T1000 (cell line): ENCODE data around the gene UTP25.
"Not testable (repeated sequence)": the region's sequence is repeated elsewhere in the genome, so short reads cannot be mapped to it uniquely, and the experiment has no call there.

Source experiments
- DNase-seq: peaks from one replicate; lab custom pipeline; 2025; ENCODE audit warnings: mixed read lengths; lab: John Stamatoyannopoulos, UW

Gene UTP25

DNA sequence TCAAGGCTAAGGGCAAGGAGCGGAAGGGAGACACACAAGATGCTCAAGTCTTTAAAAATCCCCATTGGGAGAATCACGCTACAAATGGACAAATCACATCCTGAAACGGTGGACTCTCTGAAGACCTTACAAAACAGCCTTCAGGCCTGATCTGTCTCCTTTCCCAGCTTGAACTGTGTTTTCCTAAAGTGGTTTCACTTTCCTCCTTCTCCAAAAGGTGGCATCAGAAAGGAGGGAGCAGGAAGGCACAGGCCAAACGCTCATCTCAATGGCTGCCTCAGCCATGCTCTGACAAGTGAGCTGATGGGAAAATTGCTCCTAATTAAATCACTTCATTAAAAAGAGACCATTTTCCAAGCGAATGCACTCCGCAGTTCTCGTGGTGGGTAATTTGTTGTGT is 47.7 kb downstream of the UTP25 start:
- peak; percentile 16 for DNase-seq

DNA sequence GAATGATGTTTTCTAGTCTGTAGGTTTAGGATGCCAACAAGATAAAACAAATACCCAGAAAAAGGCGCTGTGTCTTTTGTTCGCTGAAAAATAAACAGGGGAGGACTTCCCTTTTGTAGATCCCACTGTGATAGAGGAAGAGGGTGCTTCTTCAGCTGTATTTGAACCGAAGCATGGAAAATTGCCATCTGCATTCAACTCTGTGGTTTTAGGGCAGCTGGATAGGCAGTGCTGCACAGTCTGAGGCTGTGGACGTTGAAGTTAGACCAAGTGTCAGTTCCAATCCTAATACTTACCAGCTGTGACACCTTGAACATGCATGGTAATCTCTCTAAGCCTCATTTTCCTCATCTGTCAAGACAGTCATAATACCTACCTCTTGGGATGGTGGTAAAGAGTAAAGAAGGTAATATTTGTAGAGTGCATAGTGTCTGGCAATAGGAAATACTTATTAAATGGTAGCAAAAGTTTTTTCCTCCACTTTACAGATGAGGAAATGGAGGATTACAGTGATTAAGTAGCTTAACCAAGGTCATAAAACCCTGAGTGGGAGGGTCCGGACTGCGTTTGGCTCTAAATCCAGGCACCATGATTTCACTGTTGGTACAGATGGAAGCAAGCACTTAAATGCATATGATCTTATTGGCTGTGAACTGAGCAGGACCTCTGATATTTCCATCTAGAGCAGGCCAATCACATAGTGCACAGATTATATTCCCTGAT is 48.5 kb downstream of the UTP25 start:
- DNase-seq = no peak

DNA sequence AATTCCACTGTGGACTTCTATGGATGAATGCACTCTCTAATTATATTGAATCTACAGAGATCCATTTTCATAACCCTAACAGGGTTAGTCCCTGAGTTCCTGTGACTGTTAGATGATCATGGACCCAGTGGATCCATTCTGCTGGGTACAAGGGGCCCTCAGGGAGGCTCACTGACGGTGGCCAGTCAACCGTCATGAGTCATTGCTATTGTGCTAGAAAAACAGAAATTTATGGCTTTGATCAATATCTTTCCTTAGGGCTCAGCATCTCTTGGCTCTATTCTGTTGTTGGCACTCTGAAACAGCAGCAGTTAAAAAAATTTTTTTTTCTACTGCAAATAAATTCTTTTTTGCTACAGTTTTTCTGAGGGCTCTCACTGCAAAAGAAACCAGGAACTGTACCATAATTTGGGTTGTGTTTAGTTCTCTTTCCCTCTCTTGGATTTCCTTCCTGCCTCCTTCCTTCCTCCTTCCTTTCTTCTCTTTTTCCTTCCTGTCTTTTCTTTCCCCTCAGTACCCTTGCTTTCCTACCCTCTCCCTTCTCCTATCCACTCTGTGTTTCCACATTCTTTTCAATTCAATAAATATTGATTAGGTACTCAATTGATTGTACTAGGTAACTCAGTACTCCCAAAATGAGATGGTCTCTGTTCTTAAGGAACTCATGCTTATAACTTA is 49.5 kb downstream of the UTP25 start:
- no peak for DNase-seq

DNA sequence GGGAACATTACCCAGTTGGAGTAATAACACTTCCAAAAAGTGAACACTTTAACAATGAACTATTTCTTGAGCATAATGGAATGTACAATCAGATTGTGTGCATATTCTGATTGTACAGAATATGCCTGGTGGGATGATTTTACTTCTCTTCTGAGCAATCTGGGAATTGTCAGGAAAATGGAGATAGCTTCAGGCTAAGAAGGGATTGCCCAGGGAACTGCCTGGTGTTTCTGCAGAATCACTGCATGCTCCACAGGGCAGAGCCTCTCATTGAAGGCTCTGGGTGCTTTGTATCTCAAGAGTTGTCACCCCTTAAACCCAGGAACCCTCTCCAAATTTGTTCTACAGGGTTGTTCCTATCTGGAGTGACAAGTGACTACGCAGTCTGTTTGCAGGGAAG is 51.2 kb downstream of the UTP25 start:
- no peak for DNase-seq

DNA sequence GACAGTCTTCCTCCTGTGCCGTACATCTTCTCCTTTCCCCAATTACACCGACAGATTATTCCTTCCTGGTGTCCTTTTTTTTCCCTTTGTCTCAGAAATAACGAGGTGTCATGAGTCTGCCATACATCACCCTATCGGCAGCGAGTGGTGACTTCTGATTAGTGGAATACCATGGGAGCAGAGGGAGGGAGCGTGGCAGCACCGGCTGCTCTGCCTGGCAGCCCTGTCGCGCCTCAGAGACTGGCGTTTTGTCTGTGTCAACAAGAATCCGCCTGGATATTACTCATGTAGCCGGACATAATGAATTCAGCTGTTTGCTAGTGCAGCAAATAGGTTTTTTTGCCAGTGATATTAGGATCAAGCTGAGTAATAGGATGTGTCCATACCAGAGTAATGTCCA is 51.8 kb downstream of the UTP25 start:
- DNase-seq = no peak

DNA sequence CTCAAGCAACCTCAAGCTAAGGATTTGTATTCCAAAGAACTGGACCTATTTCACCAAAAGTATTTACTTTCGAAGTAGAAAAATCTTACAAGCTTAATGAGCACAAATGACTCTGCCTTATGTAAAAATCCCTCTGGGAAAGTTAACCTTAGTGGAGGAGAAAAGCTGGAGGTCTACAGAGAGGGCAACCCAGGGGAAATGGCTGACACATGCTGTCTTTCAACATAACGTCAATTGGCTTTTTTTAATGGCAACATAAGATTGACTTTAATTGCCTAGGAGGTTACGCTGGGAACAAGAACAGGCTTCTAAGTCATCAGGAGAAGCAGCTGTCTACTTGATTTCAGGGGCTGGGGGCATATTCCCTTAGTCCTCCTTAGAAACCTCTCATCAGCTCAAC is 52.3 kb downstream of the UTP25 start:
- no peak for DNase-seq

DNA sequence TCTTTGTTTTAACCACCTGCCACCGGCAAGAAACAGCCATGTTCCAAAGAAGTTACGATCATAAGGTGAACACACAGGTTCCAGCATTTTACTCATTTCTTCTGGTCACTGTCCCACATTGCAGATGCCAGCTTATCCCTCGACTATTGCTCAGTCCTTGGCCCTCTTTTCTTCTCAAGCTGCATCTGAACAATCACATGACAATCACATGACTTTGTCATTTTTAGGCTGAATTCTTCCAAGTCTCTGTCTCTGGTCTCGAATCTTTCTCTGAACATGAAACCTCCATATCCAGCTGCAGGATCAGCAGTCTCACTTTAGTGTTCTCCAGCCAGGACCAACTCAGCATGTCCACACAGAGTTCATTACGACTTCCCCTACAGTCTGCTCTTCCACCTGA is 53.8 kb downstream of the UTP25 start:
- DNase-seq = no peak

DNA sequence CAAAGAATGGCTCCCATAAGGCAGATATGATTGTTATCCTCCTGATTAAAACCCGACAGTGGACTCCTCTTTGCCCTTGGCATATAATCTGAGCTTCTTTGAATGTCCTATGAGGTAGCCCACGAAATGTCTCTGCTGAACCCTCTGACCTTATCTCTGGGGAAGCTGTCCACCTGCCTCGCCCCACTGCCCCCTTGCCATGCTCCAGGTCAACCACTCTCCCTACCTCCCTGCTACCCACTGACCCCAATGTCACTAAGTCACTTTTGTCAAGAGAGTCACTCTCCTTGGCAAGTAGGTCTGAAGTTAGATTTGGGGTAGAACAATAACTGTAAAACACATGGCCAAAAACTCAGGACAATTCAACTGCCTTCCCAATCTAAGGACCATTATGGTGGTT is 54.5 kb downstream of the UTP25 start:
- no peak for DNase-seq

DNA sequence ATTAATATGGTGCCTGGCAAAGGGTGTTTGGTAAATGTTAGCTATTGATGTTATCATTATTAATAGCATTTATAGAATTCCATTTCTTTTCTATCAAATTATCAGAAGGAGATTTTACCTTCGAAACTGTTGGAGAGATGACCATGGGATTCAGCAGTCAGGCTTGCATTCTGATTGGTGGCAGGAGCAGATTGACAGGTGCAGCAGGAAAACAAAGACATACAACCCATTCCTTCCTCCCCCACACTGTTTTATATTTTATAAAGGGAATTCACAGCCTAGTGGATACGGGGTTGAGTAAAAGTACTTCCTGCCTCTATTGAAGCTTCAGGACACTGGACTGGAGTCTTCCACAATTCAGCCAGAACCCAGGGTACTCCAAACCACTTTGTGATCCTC is 55.2 kb downstream of the UTP25 start:
- no peak for DNase-seq

DNA sequence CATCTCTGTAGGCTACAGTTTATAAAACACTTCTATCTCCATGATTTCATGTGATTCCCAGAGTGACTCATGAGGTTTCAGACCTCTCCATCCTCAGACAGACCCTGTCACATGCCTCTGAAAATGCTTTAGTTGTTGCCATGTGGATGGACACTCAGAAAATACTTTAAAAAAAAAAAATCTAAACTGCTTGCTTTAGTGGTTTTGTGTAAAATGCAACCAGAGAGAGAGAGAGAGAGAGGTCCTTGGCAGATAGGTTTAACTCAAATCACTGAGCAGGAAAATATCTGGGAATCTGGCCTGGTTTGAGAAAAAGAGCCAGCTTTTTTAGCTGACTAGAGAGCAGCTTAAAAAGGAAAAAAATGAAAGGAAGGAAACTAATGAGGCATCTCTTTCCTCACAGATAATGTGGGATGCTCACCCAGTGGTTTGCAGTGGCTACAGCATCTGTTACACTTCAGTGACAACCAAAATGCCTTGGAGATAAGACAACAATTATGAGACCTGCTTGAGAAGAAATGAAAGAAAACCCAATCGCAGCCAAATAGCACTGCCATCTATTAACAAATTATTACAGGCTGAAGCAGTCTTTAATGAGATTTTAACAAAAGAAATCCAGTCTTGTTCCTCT is 55.7 kb downstream of the UTP25 start:
- no peak for DNase-seq

DNA sequence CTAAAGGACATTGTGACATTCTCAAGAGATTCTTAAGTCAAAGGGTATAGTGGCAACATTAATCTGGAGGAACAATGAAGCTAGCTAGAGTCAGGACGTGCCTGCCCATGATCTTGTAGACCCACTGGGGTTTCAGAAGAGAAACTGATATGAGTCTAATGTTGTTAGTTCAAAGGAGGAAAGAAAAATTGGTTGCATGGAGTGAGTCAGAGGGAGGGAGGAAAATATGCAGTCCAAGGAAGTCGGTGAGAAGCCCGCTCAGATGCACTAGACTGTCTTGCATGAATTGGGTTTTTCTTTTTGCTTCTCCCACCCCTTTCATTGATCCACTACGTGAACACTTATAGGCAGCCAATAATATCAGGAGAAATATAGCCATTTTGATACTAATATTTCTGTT is 56.5 kb downstream of the UTP25 start:
- DNase-seq = no peak

DNA sequence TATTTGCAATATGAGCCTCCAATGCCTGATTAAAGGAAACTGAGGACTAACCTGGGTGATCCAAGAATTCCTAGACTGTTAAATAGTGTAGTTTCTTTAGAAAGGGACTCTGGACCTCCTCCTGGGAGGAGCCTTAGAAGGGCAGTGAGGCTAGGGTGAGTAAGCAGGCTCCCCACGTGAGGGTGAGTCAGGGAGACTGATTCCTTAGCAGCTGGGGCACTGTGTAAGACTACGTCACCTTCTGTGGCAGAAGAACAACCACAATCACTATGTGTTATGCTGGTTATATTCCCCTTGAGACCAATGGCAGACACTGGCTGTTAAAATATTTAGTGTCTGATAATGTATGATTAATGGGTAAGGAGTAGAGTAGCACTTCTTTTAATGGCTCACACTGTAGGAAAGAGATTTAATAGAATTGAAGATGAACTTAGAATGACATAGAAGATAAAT is 56.9 kb downstream of the UTP25 start:
- peak; percentile 89 for DNase-seq

DNA sequence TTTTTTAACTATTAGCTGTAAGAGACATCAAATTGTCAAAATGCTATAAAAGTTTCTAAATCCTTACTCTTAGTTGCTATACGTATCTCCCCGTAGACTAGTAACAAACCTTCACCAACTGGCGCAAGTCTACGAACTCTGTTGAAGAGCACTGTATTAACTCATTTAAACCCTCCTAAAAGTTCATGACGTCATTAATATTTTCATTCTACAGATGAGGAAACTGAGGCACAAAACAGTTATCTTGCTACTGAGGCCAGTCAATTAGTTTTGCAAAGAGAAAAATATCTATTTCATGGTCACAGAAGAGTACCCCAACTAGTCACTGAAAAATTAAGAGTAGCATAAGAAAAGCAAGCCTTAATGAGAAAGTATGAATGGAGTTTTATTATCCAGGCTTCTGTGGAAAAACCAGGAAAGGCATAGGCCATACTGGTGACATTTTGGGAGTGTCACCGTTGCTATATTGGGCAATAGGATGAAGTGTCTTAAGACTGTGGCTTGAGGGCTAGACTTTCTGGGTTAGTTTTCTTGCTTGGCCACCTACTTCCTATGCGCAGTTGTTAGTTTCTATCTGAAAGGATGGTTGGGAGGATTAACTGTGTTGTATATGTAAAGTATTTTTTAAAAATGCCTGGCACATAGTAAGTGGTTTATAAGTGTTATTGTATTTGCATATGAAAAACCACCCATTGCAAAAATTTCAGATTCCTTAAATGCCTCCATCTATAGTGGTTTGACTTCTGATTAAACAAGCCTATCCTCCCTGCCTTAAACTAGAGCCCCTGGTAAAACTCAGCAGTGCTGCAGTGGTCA is 57.8 kb downstream of the UTP25 start:
- no peak for DNase-seq

DNA sequence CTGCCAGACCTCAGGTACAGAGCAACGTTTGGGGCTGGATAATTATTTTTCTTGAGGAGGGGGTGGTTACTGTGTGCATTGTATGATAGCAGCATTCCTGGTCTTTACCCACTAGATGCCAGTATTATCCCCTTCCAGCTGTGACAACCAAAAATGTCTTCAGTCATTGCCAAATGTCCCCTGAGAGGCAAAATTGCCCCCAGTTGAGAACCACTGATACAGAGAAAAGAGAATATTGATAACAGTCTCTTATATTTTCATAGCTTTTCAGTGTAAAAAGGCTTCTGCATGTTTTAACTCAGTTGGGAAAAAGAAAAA is 58.4 kb downstream of the UTP25 start:
- DNase-seq = no peak

DNA sequence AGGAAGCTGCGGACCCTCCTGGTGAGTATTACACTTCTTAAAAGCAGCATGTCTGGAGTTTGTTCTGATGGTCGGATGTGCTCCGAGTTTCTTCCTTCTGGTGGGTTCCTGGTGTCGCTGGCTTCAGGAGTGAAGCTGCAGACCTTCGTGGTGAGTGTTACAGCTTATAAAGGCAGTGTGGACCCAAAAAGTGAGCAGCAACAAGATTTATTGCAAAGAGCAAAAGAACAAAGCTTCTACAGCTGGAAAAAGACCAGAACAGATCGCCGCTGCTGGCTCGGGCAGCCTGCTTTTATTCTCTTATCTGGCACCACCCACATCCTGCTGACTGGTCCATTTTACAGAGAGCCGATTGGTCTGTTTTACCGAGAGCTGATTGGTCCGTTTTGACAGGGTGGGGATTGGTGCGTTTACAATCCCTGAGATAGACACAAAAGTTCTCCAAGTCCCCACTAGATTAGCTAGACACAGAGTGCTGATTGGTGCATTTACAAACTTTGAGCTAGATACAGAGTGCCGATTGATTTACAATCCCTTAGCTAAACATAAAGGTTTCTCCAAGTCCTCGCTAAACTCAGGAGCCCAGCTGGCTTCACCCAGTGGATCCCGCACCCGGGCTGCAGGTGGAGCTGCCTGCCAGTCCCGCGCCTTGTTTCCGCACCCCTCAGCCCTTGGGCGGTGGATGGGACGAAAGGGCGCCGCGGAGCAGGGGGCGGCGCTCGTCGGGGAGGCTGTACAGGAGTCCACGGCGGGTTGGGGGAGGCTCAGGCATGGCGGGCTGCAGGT is 60.7 kb downstream of the UTP25 start:
- not testable (repeated sequence) for DNase-seq

DNA sequence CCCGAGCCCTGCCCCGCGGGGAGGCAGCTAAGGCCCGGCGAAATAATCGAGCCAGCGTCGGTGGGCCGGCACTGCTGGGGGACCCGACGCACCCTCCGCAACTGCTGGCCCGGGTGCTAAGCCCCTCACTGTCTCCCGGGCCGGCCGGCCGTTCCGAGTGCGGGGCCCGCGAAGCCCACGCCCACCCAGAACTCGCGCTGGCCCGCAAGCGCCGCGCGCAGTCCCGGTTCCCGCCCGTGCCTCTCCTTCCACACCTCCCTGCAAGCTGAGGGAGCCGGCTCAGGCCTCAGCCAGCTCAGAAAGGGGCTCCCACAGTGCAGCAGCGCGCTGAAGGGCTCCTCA is 61.3 kb downstream of the UTP25 start:
- no peak for DNase-seq

DNA sequence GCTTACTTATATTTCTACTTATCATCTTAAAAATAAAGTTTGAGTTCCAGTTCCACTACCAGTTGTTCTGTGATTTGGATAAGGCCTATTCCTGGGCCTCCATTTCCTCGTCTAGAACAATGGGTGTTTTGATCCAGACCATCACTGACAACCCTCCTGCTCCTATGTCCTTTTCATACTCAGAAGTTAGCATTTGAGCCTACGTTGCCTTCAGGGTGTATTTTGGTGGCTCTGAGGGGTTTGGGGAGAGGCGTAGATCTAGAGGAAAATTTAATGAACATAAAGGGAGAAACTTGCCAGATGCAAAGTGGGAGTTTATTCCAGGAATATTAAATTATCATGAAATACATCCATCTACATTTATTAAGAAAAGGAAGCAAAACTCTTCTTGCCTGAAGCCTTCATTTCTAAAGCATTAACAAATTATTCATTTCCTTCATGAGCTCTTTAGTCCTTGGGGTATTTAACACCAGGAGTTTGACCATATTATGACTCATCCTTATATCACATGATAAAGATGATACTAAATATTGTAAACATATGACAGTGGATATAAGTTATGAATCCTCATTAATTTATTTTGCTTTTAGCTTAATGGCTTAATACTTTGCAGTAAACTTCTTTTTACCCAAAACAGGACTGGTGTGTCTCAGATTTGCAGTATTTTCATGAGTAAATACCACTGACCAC is 63.0 kb downstream of the UTP25 start:
- DNase-seq = no peak

DNA sequence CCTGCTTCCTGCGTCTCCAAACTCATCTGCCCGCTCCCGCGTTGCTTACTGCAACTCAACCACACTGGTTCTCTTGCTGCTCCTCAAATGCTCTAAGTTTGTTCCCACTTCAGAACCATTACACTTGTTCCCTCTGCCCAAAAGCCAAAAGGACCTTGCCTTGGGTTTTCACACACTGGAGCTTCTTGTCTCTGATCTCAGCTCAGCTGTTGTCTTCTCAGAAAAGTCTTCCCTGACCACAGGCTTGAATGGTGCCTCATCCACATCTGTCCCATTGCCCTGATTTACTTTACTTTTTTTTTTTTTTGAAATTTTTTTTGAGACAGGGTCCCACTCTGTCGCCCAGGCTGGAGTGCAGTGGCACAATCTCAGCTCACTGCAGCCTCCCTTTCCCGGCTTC is 66.0 kb downstream of the UTP25 start:
- no peak for DNase-seq

DNA sequence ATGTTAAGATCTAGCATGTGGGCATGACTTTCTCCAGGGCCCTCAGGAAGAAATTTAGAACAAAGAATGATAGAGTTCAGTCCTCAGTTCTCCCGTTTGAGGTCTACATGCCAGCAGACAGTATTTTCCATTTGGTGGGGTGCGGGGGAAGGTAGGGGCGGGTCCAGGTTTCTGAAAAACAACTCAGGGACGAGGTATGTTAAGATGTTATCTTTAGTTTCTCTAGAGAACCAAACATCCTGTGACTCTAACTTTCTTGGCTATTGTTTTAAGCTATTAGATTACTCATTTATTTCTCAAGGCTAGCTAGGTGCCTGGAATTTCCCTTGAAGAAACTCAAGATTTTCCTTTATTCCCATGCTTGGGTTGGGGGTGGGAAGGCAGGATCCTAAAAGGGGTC is 67.9 kb downstream of the UTP25 start:
- no peak for DNase-seq

DNA sequence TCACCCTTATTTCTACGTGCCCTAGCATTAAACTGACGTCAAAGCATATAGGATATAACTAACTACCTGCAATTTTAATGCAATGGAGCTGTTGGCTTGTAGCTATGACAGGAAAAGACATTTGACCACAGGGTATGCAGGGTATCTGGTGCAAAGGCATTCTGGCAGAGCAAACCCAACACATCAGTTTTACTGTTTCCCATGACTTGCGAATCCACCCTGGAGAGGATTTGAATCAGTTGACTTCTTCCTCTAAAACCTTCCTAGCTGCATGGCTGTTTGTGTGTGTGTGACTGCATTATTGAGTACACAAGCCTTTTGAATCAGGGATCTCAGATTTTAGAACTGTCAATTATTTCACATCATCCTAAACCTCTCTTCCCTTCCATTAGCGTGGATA is 68.6 kb downstream of the UTP25 start:
- no peak for DNase-seq

DNA sequence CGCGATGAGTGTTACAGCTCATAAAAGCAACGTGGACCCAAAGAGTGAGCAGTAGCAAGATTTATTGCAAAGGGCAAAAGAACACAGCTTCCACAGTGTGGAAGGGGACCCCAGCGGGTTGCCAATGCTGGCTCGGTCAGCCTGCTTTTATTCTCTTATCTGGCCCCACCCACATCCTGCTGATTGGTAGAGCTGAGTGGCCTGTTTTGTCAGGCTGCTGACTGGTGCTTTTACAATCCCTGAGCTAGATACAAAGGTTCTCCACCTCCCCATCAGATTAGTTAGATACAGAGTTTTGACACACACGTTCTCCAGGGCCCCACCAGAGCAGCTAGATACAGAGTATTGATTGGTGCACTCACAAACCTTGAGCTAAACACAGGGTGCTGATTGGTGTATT is 70.5 kb downstream of the UTP25 start:
- not testable (repeated sequence) for DNase-seq
